ENCODE measurements around the gene IFT27.

Gene IFT27

GRCh38 chr22:36775964-36776669, at the start of gene IFT27:
Gene IFT27, minus strand, starts transcription at chr22:36776119. Its CDS starts 412 bp downstream, at chr22:36775707.
- TF ChIP-seq MYC (IDR thresholded peaks at IDR 0.05; ENCODE audit: low read depth, low read length) (no peak), CTCF (IDR thresholded peaks at IDR 0.05; ENCODE audit: low read depth, low read length) (no peak), MAX (IDR thresholded peaks at IDR 0.05; ENCODE audit: low read depth, low read length) (no peak), POLR2A (IDR thresholded peaks at IDR 0.05; ENCODE audit: extremely low read depth, insufficient read length) (no peak)
- H3K4me3 ChIP-seq (ENCODE audit: low read depth, low read length): peak within 1 kb of the TSS; percentile 59
- DNase-seq (ENCODE audit: low read depth): peak; percentile 97

- TF ChIP-seq MYC (IDR thresholded peaks at IDR 0.05; ENCODE audit: low read depth, low read length): no peak
- H3K4me3 ChIP-seq (ENCODE audit: low read depth, low read length): no peak overlapping the region
- DNase-seq (ENCODE audit: low read depth): no peak
Observed at GRCh38 chr22:36824655-36825054, 48.7 kb upstream of the IFT27 start.

GRCh38 chr22:36823186-36823839, 47.4 kb upstream of the IFT27 start:
- TF ChIP-seq MYC (IDR thresholded peaks at IDR 0.05; ENCODE audit: low read depth, low read length) (no peak), MAX (IDR thresholded peaks at IDR 0.05; ENCODE audit: low read depth, low read length) (no peak), CTCF (IDR thresholded peaks at IDR 0.05; ENCODE audit: low read depth, low read length) (no peak), POLR2A (IDR thresholded peaks at IDR 0.05; ENCODE audit: extremely low read depth, insufficient read length) (no peak)
- no peak for DNase-seq (ENCODE audit: low read depth)
- H3K4me3 ChIP-seq (ENCODE audit: low read depth, low read length): no peak overlapping the region

- DNase-seq (ENCODE audit: low read depth): peak; percentile 9
- no peak overlapping the region for H3K4me3 ChIP-seq (ENCODE audit: low read depth, low read length)
- TF ChIP-seq POLR2A (IDR thresholded peaks at IDR 0.05; ENCODE audit: extremely low read depth, insufficient read length): no peak
- no peak for TF ChIP-seq CTCF (IDR thresholded peaks at IDR 0.05; ENCODE audit: low read depth, low read length)
Observed at GRCh38 chr22:36822581-36822980, 46.7 kb upstream of the IFT27 start.

- H3K4me3 ChIP-seq (ENCODE audit: low read depth, low read length): no peak overlapping the region
- no peak for DNase-seq (ENCODE audit: low read depth)
- TF ChIP-seq CTCF (IDR thresholded peaks at IDR 0.05; ENCODE audit: low read depth, low read length) (no peak), MAX (IDR thresholded peaks at IDR 0.05; ENCODE audit: low read depth, low read length) (no peak), MYC (IDR thresholded peaks at IDR 0.05; ENCODE audit: low read depth, low read length) (no peak), POLR2A (IDR thresholded peaks at IDR 0.05; ENCODE audit: extremely low read depth, insufficient read length) (no peak)
Observed at GRCh38 chr22:36819112-36819511, 43.2 kb upstream of the IFT27 start.

- TF ChIP-seq MYC (IDR thresholded peaks at IDR 0.05; ENCODE audit: low read depth, low read length): no peak
- no peak for TF ChIP-seq POLR2A (IDR thresholded peaks at IDR 0.05; ENCODE audit: extremely low read depth, insufficient read length)
- no peak for TF ChIP-seq CTCF (IDR thresholded peaks at IDR 0.05; ENCODE audit: low read depth, low read length)
- no peak for TF ChIP-seq MAX (IDR thresholded peaks at IDR 0.05; ENCODE audit: low read depth, low read length)
- no peak overlapping the region for H3K4me3 ChIP-seq (ENCODE audit: low read depth, low read length)
- DNase-seq (ENCODE audit: low read depth): no peak
Observed at GRCh38 chr22:36818010-36818642, 42.2 kb upstream of the IFT27 start.
